Ammon's horn (tissue), 1 donor: ENCODE results near the gene B3GALT2.

Experiments
- DNase-seq: peaks from one replicate; pipeline ENCODE4 v3.0.0-alpha.2; 2016; ENCODE audit warnings: low spot score

The B3GALT2 gene

DNA sequence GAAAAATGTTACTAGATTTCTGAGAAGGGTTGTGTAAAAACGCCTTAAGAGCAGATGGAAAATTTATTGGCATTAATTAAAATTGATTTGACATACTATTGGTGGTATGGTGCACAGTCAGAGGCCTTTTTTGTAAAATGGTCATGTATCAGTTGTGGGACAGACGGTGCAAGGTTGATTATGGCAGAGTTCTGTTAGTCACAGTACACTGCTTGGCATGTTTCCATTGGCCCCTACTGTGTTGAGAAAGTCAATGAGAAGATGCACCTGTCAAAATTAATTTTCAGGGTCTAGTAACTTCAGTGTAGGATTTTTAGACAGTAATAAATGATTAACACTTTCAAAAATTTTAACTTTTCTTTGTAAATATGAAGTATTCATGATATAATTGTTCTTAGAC is 4.4 kb downstream of the B3GALT2 start:
- DNase-seq: no peak

DNA sequence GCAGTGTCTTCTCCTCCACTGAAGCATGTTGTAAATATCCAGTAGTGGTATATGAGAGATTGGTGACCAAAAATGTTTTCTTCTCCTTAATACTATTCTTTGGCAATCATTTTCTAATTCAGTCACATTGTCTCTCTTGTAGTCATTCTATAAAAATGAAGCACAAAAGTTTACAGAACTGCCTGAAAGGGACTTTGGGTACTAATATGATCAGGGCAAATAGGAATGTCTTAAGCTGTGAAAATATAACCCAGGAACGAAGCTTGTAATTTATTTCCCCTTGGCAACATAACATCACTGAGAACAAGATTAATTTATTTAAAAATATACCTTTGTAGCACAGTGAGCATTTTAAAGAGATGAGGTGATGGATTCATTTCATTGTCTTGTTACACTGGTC is 4.9 kb downstream of the B3GALT2 start:
- DNase-seq: no peak

DNA sequence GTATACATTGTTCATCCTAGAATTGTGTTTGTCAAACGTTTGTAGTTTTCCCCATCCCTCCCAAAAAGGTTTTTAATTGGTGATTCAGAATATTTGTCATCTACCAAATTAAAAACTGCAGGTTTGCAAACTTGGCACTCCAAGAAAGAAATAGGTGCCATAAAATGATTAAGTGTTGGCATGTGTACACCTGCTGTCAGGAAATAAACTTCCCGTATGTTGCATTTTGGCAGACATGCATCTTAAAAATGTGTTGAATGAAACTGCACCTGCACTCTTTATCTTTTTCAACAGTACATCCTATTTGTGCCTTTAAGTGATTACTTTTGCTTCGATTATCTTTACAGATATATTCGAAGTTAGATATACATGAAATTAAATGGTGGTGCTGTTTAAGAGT is 7.3 kb downstream of the B3GALT2 start:
- DNase-seq: no peak

DNA sequence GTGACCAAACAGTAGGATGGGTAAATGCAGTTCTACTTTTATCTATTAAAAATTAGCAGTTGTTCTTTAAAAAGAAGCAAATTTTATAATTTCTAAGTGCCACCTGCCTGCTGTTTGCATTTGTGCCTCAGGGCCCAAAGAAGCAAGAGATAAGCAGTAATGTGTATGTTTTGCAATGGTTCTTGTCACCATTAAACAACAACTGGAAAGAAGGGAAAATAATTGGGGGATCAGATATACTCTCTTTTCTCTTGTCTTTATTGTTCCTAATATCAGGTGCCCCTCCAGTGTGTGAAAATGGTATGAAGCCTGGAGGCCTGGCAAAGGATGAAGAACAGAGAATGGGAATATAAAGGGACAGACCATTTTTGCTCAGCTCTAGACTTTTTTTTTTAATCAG is 9.6 kb downstream of the B3GALT2 start:
- no peak for DNase-seq

DNA sequence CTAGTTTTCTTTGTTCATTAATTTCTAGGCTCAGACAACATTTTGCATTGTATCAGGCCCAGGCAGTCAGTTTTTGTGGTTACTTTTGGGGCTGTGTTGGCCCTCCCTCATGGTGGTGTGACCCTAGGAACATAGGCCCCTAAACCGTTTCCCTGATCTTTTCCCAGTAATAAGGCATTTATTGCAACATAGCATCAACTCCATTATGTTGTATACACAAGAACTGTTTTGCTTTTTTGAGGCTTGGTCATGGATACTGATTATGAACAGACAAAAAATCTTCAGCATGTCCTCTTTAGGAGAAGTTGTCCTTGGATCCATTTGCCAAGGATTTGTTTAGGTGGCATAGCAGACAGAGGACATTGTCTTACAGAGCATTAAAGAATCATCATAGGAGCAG is 10.3 kb downstream of the B3GALT2 start:
- no peak for DNase-seq

DNA sequence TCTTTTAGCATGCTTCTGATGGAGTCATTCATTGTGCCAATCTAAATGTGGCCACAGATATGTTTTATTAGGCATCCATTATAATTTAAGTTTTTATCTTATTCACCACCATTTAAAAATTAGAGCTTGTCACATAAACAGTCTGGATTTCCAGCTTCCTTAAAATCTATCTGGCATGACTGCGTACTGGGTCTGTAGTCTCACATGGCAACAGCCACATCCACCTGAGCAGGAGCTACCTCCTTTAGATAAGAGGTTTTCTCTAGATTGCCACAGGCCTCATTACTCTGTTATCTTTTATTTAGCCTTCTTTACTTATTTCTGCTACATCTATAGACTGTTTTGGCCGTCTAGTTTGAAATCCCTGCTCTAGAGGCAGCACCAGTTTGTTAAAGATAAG is 29.1 kb downstream of the B3GALT2 start:
- no peak for DNase-seq

DNA sequence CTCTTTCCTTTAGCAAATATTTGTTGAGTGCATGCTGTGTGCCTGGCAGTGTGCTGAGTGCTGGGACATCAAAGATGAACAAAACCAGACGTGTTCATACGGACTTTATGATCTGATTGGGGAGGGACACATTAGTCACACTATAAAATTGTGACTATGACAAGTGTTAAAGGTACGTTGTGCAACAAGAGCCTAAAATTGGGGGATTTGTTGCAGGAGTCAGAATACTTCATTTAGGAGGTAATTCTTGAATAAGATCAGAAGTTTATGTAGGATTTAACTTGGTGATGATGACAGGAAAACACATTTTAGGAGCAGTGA is 29.6 kb downstream of the B3GALT2 start:
- DNase-seq: no peak

DNA sequence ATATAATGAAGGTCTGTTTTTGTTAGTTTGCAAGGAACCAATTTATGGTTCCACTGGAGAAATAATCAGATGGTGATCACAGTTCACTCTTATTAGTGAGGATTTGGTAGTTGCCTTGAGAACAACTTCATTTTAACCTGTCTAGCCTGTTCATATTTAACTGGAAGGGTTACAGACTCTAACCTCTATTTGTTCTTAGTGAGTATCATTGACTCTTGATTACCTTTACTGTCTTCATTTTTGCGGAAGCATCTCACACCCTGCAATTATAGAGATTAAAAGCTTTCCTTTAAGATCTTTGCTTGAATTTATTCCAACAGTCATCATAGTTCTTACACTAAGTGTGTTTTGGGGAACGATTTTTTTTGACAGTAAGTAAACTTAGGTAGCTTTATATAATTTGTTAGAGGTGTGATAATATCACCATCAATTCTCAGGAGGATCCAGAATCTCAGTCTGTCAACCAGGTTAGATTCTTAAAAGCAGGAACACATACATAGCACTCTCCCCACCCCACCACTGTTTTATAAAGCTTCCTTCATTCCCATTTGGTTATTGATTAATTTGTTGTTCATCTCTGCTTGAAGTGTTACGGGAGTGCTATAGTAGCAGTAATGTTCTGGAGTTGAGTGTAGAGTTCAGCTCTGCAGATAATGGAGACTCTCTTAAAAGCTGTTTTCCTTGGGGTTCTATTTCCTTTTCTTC is 30.1 kb downstream of the B3GALT2 start:
- DNase-seq: no peak

DNA sequence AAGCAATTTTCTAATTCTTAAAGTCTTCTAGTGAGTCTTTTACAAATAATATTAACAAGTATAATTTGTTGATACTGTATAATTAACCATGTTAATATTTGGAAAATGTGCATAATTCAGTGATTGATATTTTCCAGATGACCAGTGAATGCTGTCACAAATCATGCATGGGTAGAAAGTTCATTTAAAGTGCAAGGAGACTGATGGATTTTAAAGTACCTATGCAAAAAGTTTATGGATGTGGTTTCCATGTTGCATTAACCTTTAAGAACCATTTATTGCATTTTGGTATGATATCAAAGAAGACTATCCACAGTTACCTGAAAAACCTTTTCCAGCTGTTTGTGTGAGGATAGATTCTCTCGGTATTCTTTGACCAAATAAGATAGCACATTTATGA is 41.4 kb downstream of the B3GALT2 start:
- DNase-seq: no peak

DNA sequence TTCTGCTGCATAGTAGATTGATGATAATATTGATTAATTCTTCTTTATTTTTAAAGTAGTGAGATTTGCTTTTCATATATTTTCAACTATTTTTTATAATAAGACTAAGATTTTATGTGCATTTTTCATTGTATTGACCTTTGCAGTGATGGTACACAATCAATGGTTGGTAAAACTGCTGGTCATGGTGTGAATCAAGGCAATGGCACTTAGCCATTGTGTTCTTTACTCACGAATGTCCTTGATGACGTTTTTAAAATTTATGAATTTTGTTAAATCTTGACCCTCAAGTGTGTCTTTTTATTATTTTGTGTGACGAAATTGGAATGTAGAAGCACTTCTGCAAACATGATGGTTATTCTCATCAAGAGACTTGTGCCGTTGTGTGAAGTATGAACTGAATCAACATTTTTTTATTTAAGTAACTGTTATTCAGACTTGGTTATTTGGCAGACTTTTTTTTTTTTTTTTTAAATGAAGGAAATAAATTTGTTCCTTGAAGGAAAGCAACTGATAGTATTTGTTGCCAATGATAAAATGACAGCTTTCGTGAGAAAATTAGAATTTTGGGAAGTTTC is 42.0 kb downstream of the B3GALT2 start:
- DNase-seq: no peak

DNA sequence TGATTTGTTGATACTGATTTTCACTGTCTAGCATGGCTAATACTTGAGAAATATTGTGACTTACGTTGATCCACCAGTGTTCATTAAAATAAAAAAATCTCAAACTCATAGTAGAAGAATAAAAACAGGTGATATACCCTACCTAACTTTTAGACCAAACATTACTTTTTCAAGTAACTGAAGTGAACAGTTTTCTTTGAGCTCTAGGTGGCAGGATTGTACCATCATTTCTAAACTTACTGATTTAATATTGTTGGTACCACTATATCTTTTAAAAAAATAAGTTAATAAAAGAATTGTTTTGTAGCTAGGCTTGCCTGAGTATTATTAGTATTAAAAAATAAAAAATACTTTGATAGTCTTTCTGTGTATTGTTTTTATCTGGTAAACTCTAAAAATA is 43.1 kb downstream of the B3GALT2 start:
- peak; percentile 9 for DNase-seq

DNA sequence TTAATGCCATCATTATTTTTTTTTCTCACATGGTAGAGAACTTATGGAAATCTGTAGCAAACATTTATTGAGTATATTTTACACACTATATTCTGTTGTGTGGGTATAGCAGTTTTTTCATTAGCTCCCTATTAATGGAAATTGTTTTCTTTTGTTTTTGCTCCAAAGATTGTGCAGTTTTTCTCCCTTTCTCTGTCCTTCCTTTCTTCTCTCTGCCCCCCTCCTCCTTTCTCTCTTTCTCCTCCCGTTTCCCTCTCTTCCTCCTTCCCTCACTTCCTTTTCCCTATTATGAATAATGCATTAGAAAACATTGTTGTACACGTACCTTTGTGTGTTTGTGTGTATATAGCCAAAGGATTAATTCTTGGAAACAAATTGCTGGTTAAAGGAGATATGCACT is 44.0 kb downstream of the B3GALT2 start:
- no peak for DNase-seq

DNA sequence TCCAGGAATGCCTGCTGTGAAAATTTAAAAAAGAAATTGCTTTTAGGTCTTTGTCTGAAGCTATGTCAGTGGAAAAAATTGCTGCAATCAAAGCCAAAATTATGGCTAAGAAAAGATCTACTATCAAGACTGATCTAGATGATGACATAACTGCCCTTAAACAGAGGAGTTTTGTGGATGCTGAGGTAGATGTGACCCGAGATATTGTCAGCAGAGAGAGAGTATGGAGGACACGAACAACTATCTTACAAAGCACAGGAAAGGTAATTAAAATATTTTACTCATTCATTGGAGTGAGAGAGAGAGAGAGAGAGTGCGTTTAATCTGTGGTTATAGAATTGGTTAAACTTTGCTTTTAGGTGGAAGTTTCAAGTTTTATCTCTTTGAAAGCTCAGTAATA is 44.6 kb downstream of the B3GALT2 start:
- no peak for DNase-seq

DNA sequence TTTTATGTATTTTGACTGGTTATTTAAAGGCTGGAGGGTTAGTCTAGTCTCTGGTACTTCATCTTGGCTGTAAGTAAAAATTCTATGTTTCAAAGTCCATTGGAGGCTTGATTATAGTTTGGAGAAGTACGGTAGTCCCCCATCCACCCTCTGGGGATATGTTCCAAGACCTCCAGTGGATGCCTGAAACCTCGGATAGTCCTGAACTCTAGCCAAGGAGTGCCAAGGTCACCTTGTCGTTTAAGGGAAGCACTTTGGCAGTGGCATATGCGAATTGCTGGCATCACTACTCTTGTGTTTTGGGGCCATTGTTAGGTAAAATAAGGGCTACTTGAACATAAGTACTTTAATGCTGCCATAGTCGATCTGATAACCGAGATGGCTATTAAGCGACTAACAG is 46.2 kb downstream of the B3GALT2 start:
- no peak for DNase-seq

DNA sequence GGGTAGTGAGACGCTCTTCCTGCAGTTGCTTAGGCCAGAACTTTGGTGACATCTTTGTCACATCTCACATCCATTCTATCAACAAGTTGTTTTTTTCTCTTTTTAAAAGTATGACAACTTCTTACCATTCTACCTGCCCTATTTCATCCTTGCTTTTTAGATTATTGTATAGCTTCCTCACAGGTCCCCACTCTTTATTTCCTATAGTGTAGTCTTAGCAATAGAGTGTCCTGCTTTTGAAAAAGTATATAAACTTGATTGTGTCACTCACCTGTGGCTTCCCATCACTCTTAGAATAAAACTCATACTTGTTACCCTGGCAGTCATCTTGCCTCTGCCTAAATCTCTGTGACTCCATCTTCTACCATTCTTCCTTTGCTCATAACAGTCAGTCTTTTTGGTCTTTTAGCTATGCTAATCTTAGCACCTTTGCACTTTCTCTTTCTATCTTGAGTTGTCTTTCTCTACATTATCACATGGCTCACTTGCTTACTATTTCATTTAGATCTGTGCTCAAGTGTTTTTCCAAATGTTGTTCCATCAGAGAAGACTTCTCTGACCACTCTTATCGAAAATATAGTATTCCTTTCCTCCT is 55.0 kb downstream of the B3GALT2 start:
- no peak for DNase-seq
